Caco-2 (cell line): ENCODE measurements around the gene ALK. TPM values are rescaled to one million over a fixed set of nuclear protein-coding genes. Genes with fewer than 3 reads are reported as not detected.

Experiments
- BruUV-seq: library from RNA; stranded (reverse); fragments of 400-500 nt; replicated peaks from 2 replicates; lab custom pipeline; 2021; lab: Mats Ljungman, UMichigan
- CTCF ChIA-PET: fragments of 300-600 bp; sonication (Branson Sonifier 250); formaldehyde crosslinking; loops from one replicate; lab custom pipeline; 2022; ENCODE audit warnings: antibody characterized with exemption; lab: Charles Lee
- POLR2A ChIA-PET: fragments of 300-600 bp; sonication (Branson Sonifier 250); formaldehyde crosslinking; loops from one replicate; lab custom pipeline; 2022; ENCODE audit warnings: antibody characterized with exemption; lab: Charles Lee
- DNase-seq, 2 experiments: peaks; one replicate each; pipeline versions ENCODE4 v3.0.0 to v3.0.0-alpha.2; 2020 to 2022
- H3K27me3 ChIP-seq: replicated peaks from 2 replicates; pipeline ENCODE4 v1.6.0; 2011; ENCODE audit warnings: low read length; ENCODE audit not compliant: control insufficient read depth, insufficient read depth
- H3K36me3 ChIP-seq: 2 replicates; pipeline ENCODE4 v1.5.1; 2011; ENCODE audit warnings: low read length; ENCODE audit not compliant: control insufficient read depth, insufficient read depth
- H3K4me1 ChIP-seq: fragments of 250-450 bp; sonication (Bioruptor Pico); 2 replicates; pipeline ENCODE4 v1.5.1; 2020; ENCODE audit warnings: mild to moderate bottlenecking
- H3K4me3 ChIP-seq: 2 replicates; pipeline ENCODE4 v1.5.1; 2011; ENCODE audit warnings: low read depth, mild to moderate bottlenecking, control low read depth, low read length
- H3K9me3 ChIP-seq: fragments of 250-450 bp; sonication (Bioruptor Pico); 2 replicates; pipeline ENCODE4 v1.5.1; 2020; ENCODE audit warnings: mild to moderate bottlenecking, moderate library complexity
- H3K27ac Mint-ChIP-seq: one replicate; pipeline ENCODE4 v1.8.0; 2022; ENCODE audit warnings: mixed read lengths; ENCODE audit not compliant: unreplicated experiment
- H3K27me3 Mint-ChIP-seq: one replicate; pipeline ENCODE4 v1.8.0; 2022; ENCODE audit warnings: mixed read lengths; ENCODE audit not compliant: insufficient read depth, unreplicated experiment
- H3K36me3 Mint-ChIP-seq: one replicate; pipeline ENCODE4 v1.8.0; 2022; ENCODE audit warnings: mild to moderate bottlenecking, mixed read lengths; ENCODE audit not compliant: insufficient read depth, unreplicated experiment
- H3K4me1 Mint-ChIP-seq: one replicate; pipeline ENCODE4 v1.8.0; 2022; ENCODE audit warnings: low read depth, mixed read lengths; ENCODE audit not compliant: unreplicated experiment
- H3K4me3 Mint-ChIP-seq: one replicate; pipeline ENCODE4 v1.8.0; 2022; ENCODE audit warnings: mild to moderate bottlenecking, moderate library complexity, mixed read lengths; ENCODE audit not compliant: unreplicated experiment
- H3K9me3 Mint-ChIP-seq: one replicate; pipeline ENCODE4 v1.8.0; 2022; ENCODE audit warnings: mixed read lengths; ENCODE audit not compliant: unreplicated experiment
- CTCF ChIP-seq, 2 experiments: fragments of 200-600 bp in 1 of 2; IDR thresholded peaks; 1 replicate in 1 of 2; 2 replicates in 1 of 2; pipeline versions ENCODE4 v1.5.1 to v1.8.0; 2011 to 2022; ENCODE audit warnings: antibody characterized with exemption in 1 of 2, control low read depth in 1 of 2, inconsistent platforms in 1 of 2, low read depth in 1 of 2, low read length in 1 of 2, mild to moderate bottlenecking in 1 of 2, moderate library complexity in 1 of 2; ENCODE audit not compliant: insufficient read depth in 1 of 2, severe bottlenecking in 1 of 2, unreplicated experiment in 1 of 2
- intact Hi-C: fragments of 100-400 bp; cut with micrococcal nuclease; formaldehyde crosslinking; loops from one replicate; pipeline ENCODE4 v1.10.0; 2022; ENCODE audit not compliant: unreplicated experiment
- total RNA-seq: library from RNA; stranded (reverse); gene quantifications from 2 replicates; pipeline ENCODE4 v1.2.3, GENCODE V29; 2022

Gene ALK
- total RNA-seq, 1 experiment from 2014 or later: 0.11 TPM

DNA sequence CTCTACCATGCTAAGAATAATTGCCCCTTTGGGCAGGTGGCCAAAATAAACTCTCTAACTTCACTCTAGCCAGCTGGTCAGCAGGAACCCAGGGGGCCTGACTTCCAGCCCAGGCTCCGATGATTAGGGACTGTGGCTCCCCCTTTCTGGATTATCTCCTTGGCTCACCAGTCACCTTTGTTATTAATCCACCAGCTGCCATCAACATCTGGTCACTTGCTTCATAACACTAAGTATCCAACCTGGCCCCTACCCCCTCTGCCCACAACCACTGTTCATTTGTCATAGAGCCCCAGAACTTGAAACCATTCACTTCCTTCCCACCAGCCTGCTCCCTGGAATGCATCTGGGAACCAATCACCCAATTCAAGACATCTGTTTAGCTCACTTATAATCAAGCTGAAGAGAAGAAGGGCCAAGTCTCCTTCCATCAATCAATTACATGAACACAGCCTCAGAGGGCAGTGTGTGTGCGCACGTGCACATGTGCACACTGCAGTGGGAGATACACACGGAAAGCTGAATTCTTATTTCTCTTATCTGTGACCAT lies 215.1 kb downstream of the ALK start:
- CTCF ChIA-PET: no interaction called here
- POLR2A ChIA-PET: no interaction called here
- Mint-ChIP-seq H3K9me3 (no peaks in the 10 kb centered on the region), H3K4me3 (no peak overlapping the region), H3K27ac (no peak overlapping the region), H3K36me3 (no peaks in the 10 kb centered on the region), H3K27me3 (peaks cover 8% of the 10 kb centered on the region), H3K4me1 (no peaks in the 10 kb centered on the region)
- H3K9me3 ChIP-seq: no peaks in the 10 kb centered on the region
- no peak overlapping the region for H3K4me3 ChIP-seq
- DNase-seq: no peak
- no peaks in the 10 kb centered on the region for H3K27me3 ChIP-seq
- TF ChIP-seq CTCF (IDR thresholded peaks at IDR 0.05; ENCODE audit: insufficient read depth in 1 of 2, low read depth in 1 of 2, low read length in 1 of 2, severe bottlenecking in 1 of 2, unreplicated experiment in 1 of 2): no peak
- intact Hi-C loops: no loop called here
- no TSS peak for BruUV-seq
- no peaks in the 10 kb centered on the region for H3K4me1 ChIP-seq
- H3K36me3 ChIP-seq: no peaks in the 10 kb centered on the region

- no peak for DNase-seq
- Mint-ChIP-seq H3K36me3 (no peaks in the 10 kb centered on the region), H3K9me3 (no peaks in the 10 kb centered on the region), H3K4me1 (no peaks in the 10 kb centered on the region), H3K27ac (no peak overlapping the region), H3K4me3 (no peak overlapping the region), H3K27me3 (peaks cover 8% of the 10 kb centered on the region)
- Histone ChIP-seq H3K36me3 (no peaks in the 10 kb centered on the region), H3K4me1 (no peaks in the 10 kb centered on the region), H3K27me3 (no peaks in the 10 kb centered on the region), H3K4me3 (no peak overlapping the region), H3K9me3 (no peaks in the 10 kb centered on the region)
- POLR2A ChIA-PET: no interaction called here
- CTCF ChIA-PET: no interaction called here
- TF ChIP-seq CTCF (IDR thresholded peaks at IDR 0.05; ENCODE audit: insufficient read depth in 1 of 2, low read depth in 1 of 2, low read length in 1 of 2, severe bottlenecking in 1 of 2, unreplicated experiment in 1 of 2): no peak
- intact Hi-C loops: no loop called here
- no TSS peak for BruUV-seq
Observed at GRCh38 chr2:29705616-29706015, 215.8 kb downstream of the ALK start.

DNA sequence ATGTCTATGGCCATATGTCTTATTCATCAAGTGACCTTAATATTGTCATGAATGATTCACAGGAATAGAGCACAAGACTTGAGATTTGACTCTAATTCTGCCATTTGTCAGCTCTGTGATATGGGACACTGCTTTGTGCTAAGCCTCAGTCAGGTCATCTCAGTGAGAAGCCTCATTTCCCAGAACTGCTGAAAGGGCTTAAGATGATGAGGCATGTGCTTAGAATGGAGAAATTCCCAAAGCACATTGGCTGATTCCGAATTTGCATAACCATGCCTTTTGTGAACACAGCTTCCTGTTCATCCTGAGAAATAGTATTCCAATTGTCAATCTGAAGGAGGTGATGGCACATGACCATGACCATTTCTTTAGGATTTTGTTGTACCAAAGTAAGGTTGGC lies 218.1 kb downstream of the ALK start:
- no peaks in the 10 kb centered on the region for H3K4me1 Mint-ChIP-seq
- BruUV-seq: no TSS peak
- ChIA-PET CTCF (no interaction called here), POLR2A (no interaction called here)
- Histone ChIP-seq H3K27me3 (no peaks in the 10 kb centered on the region), H3K4me1 (no peaks in the 10 kb centered on the region), H3K9me3 (no peaks in the 10 kb centered on the region), H3K36me3 (no peaks in the 10 kb centered on the region), H3K4me3 (no peak overlapping the region)
- no peak for TF ChIP-seq CTCF (IDR thresholded peaks at IDR 0.05; ENCODE audit: insufficient read depth in 1 of 2, low read depth in 1 of 2, low read length in 1 of 2, severe bottlenecking in 1 of 2, unreplicated experiment in 1 of 2)
- intact Hi-C loops: no loop called here
- H3K27ac Mint-ChIP-seq: no peak overlapping the region
- DNase-seq: no peak
- H3K36me3 Mint-ChIP-seq: no peaks in the 10 kb centered on the region
- no peak overlapping the region for H3K4me3 Mint-ChIP-seq
- no peaks in the 10 kb centered on the region for H3K9me3 Mint-ChIP-seq
- peaks cover 8% of the 10 kb centered on the region for H3K27me3 Mint-ChIP-seq
